Measurements from ENCODE around the gene AGAP1. TPM values are rescaled to one million over a fixed set of nuclear protein-coding genes. Genes with fewer than 3 reads are reported as not detected.

AGAP1 gene
- total and polyA plus RNA-seq, 7 donors, result 10.8 to 42.7 (median 18.6) TPM

- no peaks in the 10 kb centered on the region for H3K27me3 ChIP-seq
- peaks cover 0 to 17% (median 14%) of the 10 kb centered on the region in 4 donors for H3K4me1 ChIP-seq
- WGBS, 2 donors, result 92 to 93% methylated on average over 11 of the region's 11 CpGs
- TF ChIP-seq, protein P1, sequence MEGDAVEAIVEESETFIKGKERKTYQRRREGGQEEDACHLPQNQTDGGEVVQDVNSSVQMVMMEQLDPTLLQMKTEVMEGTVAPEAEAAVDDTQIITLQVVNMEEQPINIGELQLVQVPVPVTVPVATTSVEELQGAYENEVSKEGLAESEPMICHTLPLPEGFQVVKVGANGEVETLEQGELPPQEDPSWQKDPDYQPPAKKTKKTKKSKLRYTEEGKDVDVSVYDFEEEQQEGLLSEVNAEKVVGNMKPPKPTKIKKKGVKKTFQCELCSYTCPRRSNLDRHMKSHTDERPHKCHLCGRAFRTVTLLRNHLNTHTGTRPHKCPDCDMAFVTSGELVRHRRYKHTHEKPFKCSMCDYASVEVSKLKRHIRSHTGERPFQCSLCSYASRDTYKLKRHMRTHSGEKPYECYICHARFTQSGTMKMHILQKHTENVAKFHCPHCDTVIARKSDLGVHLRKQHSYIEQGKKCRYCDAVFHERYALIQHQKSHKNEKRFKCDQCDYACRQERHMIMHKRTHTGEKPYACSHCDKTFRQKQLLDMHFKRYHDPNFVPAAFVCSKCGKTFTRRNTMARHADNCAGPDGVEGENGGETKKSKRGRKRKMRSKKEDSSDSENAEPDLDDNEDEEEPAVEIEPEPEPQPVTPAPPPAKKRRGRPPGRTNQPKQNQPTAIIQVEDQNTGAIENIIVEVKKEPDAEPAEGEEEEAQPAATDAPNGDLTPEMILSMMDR (IDR thresholded peaks at IDR 0.05), result no peak
- TF ChIP-seq EP300 (IDR thresholded peaks at IDR 0.05) (no peak), POLR2A (IDR thresholded peaks at IDR 0.05) (no peak), POLR2AphosphoS5 (IDR thresholded peaks at IDR 0.05) (no peak)
- H3K4me3 ChIP-seq, result peak overlapping the region in 1 of 4 donors; percentile 6
- intact Hi-C loops (cut with DNase I), result no loop called here
- H3K36me3 ChIP-seq, result peaks cover 0 to 26% (median 4%) of the 10 kb centered on the region in 4 donors
- no peak for DNase-seq
- peak overlapping the region in 1 of 4 donors; percentile 17 for H3K27ac ChIP-seq
- H3K9me3 ChIP-seq, result no peaks in the 10 kb centered on the region
Measured at GRCh38 chr2:236051806-236052205, 558.0 kb downstream of the AGAP1 start.

DNA sequence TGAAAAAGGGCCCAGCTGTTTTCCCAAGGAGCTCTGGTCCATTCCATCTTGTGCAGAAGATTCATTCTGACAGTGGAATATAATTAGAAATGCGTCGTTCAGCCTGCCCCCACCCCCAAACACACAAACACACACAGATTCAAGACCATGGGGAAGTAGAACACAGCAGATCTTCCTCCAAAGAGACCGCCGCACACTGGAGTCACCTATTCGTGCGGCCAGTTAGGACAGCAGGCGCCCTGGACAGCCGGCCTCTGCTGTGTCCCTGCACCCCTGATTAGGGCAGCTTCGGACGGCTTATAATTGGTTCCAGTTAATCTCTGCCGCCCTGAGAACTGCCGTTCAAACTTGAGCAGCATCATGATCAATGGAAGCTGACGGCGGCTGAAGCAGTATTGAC is 558.4 kb downstream of the AGAP1 start:
- Histone ChIP-seq H3K4me3 (no peak overlapping the region), H3K36me3 (peaks cover 0 to 26% (median 4%) of the 10 kb centered on the region in 4 donors), H3K4me1 (peaks cover 0 to 17% (median 14%) of the 10 kb centered on the region in 4 donors), H3K27me3 (no peaks in the 10 kb centered on the region), H3K9me3 (no peaks in the 10 kb centered on the region), H3K27ac (no peak overlapping the region)
- no peak for DNase-seq
- no peak for TF ChIP-seq POLR2AphosphoS5 (IDR thresholded peaks at IDR 0.05)
- TF ChIP-seq, protein P1 (IDR thresholded peaks at IDR 0.05), result no peak
- no peak for TF ChIP-seq POLR2A (IDR thresholded peaks at IDR 0.05)
- no peak for TF ChIP-seq EP300 (IDR thresholded peaks at IDR 0.05)
- intact Hi-C loops (cut with DNase I), result no loop called here
- WGBS, 2 donors, result 95 to 97% methylated on average over 14 of the region's 14 CpGs

DNA sequence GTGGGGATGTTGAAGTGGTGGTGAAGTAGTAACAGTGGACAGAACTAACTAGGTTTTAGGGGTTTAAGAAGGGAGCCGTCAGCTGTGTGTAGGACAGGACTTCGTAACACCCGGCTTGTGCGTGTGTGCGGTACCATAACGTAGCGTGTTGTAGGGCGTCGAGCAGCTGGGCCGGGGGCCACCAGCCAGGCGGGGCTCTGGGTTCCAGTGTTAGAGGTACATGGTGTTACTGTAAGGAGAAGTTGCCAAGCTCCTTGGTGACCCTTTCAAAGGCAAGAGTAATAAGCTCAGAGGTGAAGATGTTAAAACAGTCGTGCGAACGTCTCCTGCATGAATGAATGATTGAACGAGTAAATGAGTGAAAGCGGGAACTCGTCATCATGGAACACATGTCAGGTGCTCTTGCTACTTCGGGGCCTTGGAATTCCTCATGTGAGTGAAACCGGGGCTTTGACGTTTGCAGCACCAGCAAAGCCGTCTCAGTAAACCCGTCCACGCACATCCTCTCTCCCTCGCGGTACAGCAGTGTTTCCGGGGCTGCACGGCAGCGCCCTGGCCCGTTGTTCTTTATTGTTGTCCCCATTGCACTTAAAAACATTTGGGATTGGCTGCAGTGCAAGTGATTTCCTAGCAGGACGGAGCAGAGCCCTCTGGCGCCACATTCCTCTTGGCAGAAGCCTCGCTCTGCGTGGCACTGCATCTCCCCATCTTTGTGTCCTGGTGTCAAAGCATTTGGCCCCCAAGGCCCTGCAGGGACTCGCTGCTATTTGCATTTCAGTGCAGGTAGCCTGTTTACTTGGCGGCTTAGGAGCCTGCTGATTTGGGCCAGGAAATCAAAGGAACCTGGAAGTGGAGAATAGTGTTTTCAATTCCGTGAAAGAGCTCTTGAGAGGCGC is 559.3 kb downstream of the AGAP1 start:
- intact Hi-C loops (cut with DNase I), result no loop called here
- WGBS, 2 donors, result 77 to 90% methylated on average over 37 of the region's 37 CpGs
- TF ChIP-seq POLR2A (IDR thresholded peaks at IDR 0.05), result no peak
- no peak for TF ChIP-seq POLR2AphosphoS5 (IDR thresholded peaks at IDR 0.05)
- TF ChIP-seq, protein P1 (IDR thresholded peaks at IDR 0.05), result no peak
- no peak for TF ChIP-seq EP300 (IDR thresholded peaks at IDR 0.05)
- no peak for DNase-seq
- H3K9me3 ChIP-seq, result no peaks in the 10 kb centered on the region
- no peak overlapping the region for H3K27ac ChIP-seq
- H3K4me3 ChIP-seq, result no peak overlapping the region
- H3K36me3 ChIP-seq, result peaks cover 0 to 20% (median 4%) of the 10 kb centered on the region in 4 donors
- no peaks in the 10 kb centered on the region for H3K27me3 ChIP-seq
- peaks cover 0 to 17% (median 14%) of the 10 kb centered on the region in 4 donors for H3K4me1 ChIP-seq

- DNase-seq, result no peak
- peaks cover 0 to 17% (median 14%) of the 10 kb centered on the region in 4 donors for H3K4me1 ChIP-seq
- 76 to 80% methylated on average over 2 of the region's 2 CpGs for WGBS, 2 donors
- intact Hi-C loops (cut with DNase I), result no loop called here
- no peak overlapping the region for H3K4me3 ChIP-seq
- no peak overlapping the region for H3K27ac ChIP-seq
- H3K36me3 ChIP-seq, result peaks cover 0 to 10% (median 1%) of the 10 kb centered on the region in 4 donors
- TF ChIP-seq, protein P1 (IDR thresholded peaks at IDR 0.05), result no peak
- TF ChIP-seq EP300 (IDR thresholded peaks at IDR 0.05) (no peak), POLR2AphosphoS5 (IDR thresholded peaks at IDR 0.05) (no peak), POLR2A (IDR thresholded peaks at IDR 0.05) (no peak)
- no peaks in the 10 kb centered on the region for H3K9me3 ChIP-seq
- H3K27me3 ChIP-seq, result no peaks in the 10 kb centered on the region
Measured at GRCh38 chr2:236054125-236054524, 560.3 kb downstream of the AGAP1 start.

Data from sigmoid colon (tissue), 7 donors.